NOMO-1 (cell line): ENCODE data around the gene RNASE4.
A peak's percentile ranks its signal among the peaks of the same experiment; 100 is the strongest.
"Not testable (repeated sequence)": the region's sequence is repeated elsewhere in the genome, so short reads cannot be mapped to it uniquely, and the experiment has no call there.

ENCODE experiments used
- DNase-seq, 2 experiments: peaks; one replicate each; lab custom pipeline; 2025; ENCODE audit not compliant: unreplicated experiment in 2 of 2; lab: John Stamatoyannopoulos, UW

Gene RNASE4

DNA sequence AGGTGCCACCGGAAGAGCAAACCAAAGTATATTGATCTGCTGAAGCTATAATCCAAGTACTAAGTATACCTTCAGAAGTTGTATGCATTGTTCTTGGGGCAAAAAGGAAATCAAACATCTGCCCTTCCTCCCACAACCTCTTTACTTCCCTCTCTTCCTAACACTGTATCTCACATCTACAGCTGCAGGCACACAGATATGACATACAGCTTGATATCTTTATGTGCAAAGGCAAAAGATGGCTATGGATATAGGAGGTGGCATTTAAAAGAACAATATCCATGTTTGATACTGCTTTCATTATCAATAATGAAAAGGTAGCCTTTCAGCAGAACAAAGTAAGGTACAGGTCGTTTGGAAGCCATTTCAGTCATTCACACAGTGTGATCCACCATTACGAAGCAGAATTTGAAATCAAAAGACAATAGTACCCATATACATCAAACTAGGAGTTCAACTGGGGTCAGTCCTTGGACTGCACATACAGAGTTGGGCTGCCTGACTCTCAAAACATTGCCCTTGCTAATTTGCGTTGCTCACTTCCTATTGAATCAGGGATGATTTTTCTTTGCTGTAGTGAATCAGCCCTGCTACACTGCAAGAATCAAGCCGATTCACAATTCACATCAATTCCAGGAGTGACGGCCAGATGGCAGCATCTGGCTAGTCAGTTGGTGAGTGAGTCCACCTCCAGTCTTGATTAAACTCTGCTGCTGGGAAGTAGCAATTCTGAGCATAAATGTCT, 13.1 kb downstream of the RNASE4 start:
- DNase-seq: peak; percentile 60 to 82

GRCh38 chr14:20698018-20698329, 13.6 kb downstream of the RNASE4 start:
- no peak for DNase-seq

DNA sequence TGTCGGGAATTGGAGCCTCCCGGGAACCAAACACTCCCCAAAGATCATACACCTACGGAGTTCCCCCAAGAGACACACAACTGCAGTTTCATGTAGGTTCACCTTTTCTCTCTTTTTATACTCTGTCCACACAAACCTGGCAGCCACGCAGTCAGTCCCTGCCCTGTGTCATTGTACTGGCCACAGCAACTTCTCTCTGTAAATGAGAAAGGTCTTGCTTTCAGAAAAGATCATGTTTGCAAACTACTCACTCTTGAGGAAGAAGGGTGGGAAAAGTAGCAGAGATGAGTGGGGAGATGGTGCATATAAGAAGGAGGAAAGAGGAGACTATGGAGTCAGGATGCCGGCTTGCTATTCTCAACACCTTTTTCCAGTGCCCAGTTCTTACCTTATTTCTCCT, 14.6 kb downstream of the RNASE4 start:
- no peak for DNase-seq

- DNase-seq: no peak
Measured at GRCh38 chr14:20699931-20700330, 15.6 kb downstream of the RNASE4 start.

DNA sequence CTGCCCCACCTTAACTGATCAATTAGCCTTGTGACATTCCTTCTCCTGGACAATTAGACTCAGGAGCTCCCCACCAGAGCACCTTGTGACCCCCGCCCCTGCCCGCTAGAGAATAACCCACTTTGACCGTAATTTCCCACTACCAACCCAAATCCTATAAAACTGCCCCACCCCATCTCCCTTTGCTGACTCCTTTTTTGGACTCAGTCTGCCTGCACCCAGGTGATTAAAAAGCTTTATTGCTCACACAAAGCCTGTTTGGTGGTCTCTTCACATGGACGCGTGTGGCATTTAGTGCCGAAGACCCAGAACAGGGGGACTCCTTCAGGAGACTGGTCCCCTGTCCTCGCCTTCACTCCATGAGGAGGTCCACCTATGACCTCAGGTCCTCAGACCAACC, 16.6 kb downstream of the RNASE4 start:
- DNase-seq: not testable (repeated sequence)

GRCh38 chr14:20706657-20707355, 22.4 kb downstream of the RNASE4 start:
- no peak for DNase-seq

GRCh38 chr14:20707622-20708021, 23.3 kb downstream of the RNASE4 start:
- DNase-seq: no peak

DNA sequence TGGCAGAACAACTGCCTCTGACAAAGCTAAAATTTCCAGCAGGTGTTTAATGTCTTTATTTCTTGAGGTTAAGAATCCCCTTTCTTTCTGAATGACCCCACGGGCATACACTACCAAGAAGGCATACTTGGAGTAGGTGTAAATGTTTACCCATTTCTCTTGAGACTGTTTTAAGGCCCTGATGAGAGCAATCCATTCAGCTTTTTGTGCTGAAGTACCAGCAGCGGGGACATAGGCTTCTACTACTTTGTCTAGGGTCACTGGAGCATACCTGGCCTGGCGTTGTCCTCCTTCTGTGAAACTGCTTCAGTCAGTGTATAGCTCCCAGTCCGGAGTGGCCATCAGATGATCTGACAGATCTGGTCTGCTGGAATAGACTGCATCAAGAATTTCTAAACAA, 26.9 kb downstream of the RNASE4 start:
- no peak for DNase-seq

GRCh38 chr14:20711685-20712084, 27.3 kb downstream of the RNASE4 start:
- no peak for DNase-seq

DNA sequence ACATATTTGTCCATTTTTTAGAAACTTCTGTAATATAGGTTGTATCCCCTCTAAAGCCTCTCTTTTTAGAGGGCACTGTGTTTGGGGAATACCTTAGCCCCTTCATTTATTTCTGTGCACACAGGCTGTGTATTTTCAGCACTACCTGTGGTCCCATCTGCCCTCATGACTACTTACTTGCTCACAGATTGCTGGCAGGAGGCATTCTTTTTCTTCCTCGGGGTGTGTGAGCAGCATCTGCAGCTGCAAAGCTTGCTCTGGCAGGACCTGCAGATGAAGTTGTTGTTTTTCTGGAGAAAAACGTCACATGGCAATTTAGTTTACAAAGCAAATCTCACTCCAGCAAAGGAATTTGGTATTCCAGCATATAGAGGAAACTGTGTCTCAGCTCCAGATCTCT, 28.5 kb downstream of the RNASE4 start:
- DNase-seq: no peak

DNA sequence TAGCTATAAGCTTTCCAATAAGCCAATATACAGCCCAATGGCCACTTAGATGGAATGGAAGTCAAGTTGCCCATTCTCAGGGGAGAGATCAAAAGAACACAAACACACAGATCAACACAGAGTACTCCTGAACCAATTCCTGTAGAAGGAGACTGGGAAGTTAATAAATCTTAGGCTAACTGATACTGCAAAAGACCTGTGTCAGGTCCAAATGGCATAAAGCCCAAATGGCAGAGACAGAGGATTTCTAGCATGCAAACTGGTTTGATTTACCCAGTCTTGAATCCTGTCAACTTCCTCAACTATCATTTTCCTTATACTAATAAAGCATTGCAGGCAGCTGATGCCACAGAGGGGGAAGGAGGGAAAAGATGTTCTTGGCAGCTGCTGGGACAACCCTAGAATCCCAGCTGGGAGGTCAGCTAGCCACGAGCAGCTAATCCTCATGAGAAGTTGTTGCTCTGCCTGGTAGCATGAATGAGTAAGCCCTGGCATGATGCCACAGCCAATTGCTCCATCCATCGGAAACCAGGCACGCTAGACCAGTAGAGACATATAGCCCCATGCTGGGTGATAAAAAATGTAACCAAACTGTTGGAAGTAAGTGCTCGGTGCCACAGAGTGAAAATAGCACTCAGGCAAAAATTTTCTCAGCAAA, 30.4 kb downstream of the RNASE4 start:
- peak; percentile 51 to 66 for DNase-seq

- DNase-seq: no peak
Measured at GRCh38 chr14:20719777-20720176, 35.4 kb downstream of the RNASE4 start.

DNA sequence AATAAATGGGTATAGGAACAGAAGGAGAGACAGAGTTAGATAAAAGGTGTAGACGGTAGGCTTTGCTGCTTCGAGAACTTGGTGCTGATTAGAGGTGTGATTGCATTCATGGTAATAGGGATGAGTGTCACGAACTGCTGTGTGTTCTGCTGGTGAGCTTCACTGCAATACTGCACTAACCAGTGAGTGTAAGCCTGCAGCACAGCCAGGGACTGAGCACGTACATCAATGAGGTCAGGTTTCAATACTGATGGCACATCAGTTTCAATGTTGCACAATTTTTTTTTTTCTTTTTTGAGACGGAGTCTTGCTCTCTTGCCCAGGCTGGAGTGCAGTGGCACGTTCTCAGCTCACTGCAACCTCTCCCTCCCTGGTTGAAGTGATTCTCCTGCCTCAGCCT, 36.4 kb downstream of the RNASE4 start:
- no peak for DNase-seq

- no peak for DNase-seq
Measured at GRCh38 chr14:20722016-20722415, 37.7 kb downstream of the RNASE4 start.

DNA sequence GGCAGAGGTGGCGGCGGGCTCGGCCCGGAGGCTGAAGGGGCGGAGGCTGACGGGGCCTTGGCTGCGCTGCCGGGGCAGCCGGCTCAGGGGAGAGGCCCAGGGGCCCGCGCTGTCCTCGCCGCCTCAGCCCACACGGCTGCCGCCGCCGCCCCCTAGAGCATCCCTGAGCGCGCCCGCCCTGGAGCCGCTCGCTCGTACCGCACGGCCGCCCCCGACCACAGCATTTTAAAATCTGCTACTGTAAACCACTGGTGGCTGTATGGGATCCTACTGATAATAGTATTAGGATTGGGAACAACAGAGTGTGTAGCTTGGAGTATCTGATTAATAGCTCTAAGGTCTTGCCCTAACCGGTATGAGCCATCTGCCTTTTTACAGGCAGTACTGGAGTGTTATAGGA, 39.1 kb downstream of the RNASE4 start:
- DNase-seq: no peak

GRCh38 chr14:20726121-20726520, 41.8 kb downstream of the RNASE4 start:
- not testable (repeated sequence) for DNase-seq

GRCh38 chr14:20726531-20726930, 42.2 kb downstream of the RNASE4 start:
- no peak for DNase-seq

DNA sequence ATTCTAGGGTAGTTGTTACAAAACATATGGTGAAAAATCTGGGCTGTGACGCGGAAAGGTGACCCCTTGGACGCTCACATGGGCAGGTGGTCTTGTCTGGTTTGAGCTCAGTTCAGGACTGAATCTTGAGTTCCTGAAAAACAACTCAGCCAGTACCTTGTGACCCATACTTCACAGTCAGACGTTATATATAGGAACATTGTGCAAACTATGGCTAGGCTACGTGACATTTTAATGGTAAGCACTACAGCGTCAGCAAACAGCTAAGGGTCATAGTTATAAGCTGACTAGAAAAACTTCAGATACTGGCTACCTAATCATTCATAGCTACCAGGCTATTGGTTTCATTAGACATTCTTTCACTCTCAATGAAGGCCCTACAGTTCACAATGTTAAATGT, 46.5 kb downstream of the RNASE4 start:
- DNase-seq: no peak

DNA sequence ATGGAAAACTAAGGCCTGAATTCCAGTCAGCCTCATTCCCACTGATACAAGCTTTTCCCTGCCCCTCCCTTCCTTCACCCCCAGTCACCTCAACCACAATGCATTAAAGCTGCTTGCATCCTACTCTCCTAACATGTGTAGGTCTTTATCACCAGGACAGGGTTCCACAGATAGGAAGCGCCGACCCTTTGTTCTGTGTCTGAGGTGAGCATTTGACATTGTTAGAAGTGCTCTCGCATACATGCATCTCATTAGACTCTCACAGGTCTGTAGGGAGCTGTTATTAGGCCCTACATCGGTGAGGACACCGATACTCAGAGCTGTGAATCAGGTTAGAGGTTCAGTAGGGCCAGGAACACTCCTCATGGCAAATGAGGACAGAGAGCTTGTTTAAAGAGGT, 48.1 kb downstream of the RNASE4 start:
- no peak for DNase-seq

- DNase-seq: no peak
Measured at GRCh38 chr14:20732979-20733635, 48.7 kb downstream of the RNASE4 start.

DNA sequence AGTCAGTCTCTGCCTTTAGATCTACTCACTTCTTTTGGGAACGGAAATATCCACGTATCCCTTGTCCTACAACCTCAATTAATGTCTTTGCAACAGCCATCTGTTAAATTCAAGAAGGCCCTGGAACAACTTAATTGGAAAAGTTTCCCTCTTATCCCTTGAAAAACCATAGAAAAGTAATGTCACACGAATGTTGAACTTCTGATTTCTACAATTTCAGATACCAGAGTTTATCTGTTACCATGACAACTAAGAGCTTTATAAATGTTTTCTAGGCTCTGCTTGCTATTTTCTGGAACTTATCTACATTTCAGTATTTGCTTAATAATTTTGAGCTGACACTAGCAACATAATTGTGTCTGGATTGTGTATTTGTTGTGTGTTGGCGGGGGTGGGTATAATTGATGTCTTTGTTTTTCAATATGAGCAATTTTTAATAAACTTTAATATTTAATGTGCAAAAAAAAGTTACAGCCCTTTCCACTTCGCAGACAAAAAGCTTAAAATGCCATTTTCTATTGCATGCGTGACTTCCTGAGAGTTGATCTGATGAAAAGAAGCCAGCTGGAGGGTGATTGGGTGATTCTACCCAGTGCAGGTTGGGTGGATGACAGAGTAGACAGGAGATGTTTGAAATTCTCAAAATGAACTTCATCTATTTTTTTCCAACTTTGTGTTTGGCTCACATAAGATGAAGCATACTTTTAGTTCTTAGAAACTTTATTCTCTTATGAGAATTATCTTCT, 49.5 kb downstream of the RNASE4 start:
- no peak for DNase-seq
